ENCODE measurements around the gene STAP2. TPM values are rescaled to one million over a fixed set of nuclear protein-coding genes. Genes with fewer than 3 reads are reported as not detected.

The STAP2 gene, protein sequence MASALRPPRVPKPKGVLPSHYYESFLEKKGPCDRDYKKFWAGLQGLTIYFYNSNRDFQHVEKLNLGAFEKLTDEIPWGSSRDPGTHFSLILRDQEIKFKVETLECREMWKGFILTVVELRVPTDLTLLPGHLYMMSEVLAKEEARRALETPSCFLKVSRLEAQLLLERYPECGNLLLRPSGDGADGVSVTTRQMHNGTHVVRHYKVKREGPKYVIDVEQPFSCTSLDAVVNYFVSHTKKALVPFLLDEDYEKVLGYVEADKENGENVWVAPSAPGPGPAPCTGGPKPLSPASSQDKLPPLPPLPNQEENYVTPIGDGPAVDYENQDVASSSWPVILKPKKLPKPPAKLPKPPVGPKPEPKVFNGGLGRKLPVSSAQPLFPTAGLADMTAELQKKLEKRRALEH
- 2.9 TPM in 1 of 2 replicates, not detected in the other for polyA plus RNA-seq

GRCh38 chr19:4338441-4339355 is at the start of gene STAP2:
Gene STAP2, minus strand, starts transcription at chr19:4338827. Its CDS starts 74 bp downstream, at chr19:4338753.

DNA sequence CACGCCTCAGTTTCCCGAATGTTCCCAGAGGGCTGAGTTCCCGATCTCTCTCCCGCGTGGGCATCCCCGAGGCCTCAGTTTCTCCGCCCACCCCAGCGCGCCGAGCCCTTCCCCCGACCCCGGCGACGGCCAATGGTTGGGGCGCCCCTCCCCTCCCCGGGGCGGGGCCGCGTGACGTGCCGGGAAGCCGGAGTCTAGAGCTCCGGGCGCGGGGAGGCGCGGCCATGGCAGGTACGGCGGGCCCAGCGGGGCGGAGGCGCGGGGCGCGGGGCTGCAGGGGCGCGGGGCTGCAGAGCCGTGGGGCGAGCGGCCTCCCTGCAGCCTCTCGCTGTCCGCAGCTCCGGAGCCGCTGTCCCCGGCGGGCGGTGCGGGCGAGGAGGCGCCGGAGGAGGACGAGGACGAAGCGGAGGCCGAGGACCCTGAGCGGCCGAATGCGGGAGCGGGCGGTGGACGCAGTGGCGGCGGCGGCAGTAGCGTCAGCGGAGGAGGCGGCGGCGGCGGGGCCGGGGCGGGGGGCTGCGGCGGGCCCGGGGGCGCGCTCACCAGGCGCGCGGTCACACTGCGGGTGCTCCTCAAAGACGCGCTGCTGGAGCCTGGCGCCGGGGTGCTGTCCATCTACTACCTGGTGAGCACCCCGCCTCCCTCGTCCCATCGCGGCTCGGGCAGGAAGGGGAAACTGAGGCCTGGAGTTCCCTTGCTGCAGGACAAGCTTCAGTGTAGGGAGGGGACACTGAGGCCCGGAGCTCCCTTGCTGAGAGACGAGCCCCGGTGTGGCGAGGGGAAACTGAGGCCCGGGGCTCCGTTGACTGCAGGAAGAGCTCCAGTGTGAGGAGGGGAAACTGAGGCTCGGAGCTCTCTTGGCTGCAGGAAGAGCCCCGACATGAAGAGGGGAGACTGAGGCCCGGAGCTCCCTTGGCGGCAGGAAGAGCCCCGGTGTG is 5.0 kb upstream of the STAP2 start, which contains the start of gene MPND:
TSS of gene MPND (plus strand) at position 193 of the 938 bp plus-strand sequence. CDS start at position 225, 32 bp downstream.

DNA sequence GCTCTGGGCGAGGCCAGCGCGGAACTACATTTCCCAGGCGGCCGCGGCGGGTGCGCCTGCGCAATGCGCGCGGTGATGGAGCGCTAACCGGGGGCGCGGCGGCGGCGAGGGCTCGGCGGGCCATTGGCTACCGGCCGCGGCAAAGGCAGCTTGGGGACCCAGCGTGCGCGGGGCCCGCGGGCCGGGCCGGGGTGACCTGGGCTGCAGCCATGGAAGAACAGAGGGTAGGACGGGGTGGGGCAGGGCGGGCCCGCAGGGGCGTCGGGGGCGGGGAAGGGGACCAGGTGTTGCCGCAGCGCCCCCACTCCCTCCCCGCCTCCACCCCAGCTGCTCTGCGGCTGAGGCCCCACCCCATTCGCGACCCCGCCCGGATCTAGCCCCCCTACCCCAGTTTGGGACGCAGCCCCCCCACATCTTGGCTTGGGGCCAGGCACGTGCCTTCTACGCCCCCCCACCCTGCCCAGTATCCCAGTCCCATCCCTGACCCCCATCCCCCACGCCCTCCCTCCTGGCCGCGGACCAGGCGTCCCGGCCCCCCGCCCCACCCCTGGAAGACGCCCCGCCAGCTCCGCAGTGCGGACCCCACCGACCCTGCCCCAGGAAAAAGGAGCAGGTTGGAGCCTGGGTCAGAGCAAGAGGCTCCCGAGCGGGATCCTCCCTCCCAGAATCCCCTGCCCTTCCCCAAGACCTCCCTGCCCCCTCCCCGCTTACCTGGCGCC is 33.9 kb downstream of the STAP2 start, which contains the start of gene FSD1:
TSS of gene FSD1 (plus strand) at position 61 of the 719 bp plus-strand sequence. CDS start at position 210, 149 bp downstream.

DNA sequence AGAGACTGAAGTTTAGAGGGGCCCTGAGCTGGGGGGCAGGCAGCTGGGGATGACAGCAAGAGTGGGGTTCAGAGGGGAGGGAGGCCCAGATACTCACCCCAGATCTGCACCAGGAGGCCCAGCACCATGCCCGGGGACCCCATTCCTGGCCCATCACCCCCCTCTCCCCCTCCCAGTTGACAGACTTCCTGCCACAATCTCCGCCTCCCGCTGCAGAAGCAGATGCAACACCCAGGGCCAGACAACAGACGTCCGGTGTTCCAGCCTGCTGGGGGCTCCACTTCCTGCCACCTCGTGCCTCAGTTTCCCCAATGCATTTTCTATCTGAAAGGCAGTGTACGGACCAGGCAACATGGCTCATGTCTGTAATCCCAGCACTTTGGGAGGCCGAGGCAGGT is 36.4 kb downstream of the STAP2 start, which contains the start of gene TMIGD2:
TSS of gene TMIGD2 (minus strand) at position 147 of the 398 bp plus-strand sequence. CDS start at position 143, 4 bp downstream.

DNA sequence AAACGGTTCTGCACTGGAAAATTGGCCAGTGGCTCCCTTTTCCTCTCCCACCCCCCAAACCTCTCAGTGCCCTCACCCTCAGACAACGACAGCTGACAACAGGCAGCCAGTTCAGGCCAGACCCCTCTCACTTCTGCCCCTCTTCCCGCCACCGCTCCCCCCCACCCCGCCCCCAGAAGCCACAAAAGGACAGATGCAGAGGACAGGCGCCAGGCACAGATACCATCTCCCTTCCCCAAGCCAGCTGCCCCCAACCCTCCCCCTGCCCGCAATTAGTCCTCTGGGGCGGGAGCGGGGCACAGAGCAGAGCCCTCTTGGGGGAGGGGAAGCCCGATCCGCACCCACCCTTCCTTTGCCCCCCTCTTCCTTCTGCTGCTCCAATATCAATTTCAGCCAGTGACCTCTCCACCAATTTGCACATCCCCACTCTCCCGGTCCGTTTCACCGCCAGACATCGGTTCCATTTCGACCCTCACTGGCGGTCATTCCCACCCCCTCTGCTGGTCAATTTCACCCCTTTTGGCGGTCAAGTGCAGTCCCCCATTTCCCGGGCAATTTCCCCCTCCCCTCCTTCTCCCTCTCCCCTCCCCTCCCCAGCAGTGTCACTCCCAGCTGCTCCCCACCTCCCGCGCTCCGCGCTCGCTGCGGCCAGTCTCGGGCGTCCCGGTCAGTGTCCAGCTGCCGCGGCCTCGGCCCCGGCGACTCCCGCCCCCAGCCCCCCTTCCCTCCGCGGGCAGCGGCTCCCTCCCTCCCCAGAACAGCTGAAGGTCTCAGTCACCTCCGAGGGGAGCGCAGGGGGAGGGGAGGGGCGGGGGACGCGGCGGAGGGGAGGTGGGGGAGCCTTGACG is 60.0 kb downstream of the STAP2 start, which contains the start of gene SHD:
TSS of gene SHD (plus strand) at position 848 of the 848 bp plus-strand sequence. CDS start 798 bp downstream, outside the sequence.

Other genes starting within 250 kb of the STAP2 start
- 7.0 and 11.9 TPM in 2 replicates for gene MAP2K2, start 214.7 kb downstream of the STAP2 start, polyA plus RNA-seq
- gene CREB3L3, start 185.2 kb downstream of the STAP2 start, polyA plus RNA-seq: not detected in 2 replicates
- 3.3 TPM in 1 of 2 replicates, not detected in the other for gene SIRT6, start 156.3 kb downstream of the STAP2 start, polyA plus RNA-seq
- 0.25 and 1.1 TPM in 2 replicates for gene ANKRD24, start 156.1 kb downstream of the STAP2 start, polyA plus RNA-seq
- not detected in 2 replicates for gene EBI3, start 109.3 kb downstream of the STAP2 start, polyA plus RNA-seq
- gene YJU2, start 91.7 kb downstream of the STAP2 start, polyA plus RNA-seq: 0.62 and 2.3 TPM in 2 replicates
- gene SHD, start 59.6 kb downstream of the STAP2 start, polyA plus RNA-seq: 12.3 TPM in 1 of 2 replicates, not detected in the other
- not detected in 2 replicates for gene TMIGD2, start 36.4 kb downstream of the STAP2 start, polyA plus RNA-seq
- 4.8 and 7.1 TPM in 2 replicates for gene FSD1, start 34.2 kb downstream of the STAP2 start, polyA plus RNA-seq
- gene MPND, start 4.7 kb upstream of the STAP2 start, polyA plus RNA-seq: 2.7 and 4.7 TPM in 2 replicates
- 1.6 and 2.8 TPM in 2 replicates for gene SH3GL1, start 61.7 kb upstream of the STAP2 start, polyA plus RNA-seq
- gene CHAF1A, start 63.8 kb upstream of the STAP2 start, polyA plus RNA-seq: 0.75 and 2.4 TPM in 2 replicates
- 12.1 and 14.0 TPM in 2 replicates for gene UBXN6, start 119.0 kb upstream of the STAP2 start, polyA plus RNA-seq
- 1.7 and 3.8 TPM in 2 replicates for gene HDGFL2, start 133.5 kb upstream of the STAP2 start, polyA plus RNA-seq
- not detected in 2 replicates for gene PLIN4, start 179.7 kb upstream of the STAP2 start, polyA plus RNA-seq
- gene PLIN5, start 196.4 kb upstream of the STAP2 start, polyA plus RNA-seq: 0.75 and 0.87 TPM in 2 replicates
- gene LRG1, start 201.2 kb upstream of the STAP2 start, polyA plus RNA-seq: not detected in 2 replicates
- gene SEMA6B, start 220.9 kb upstream of the STAP2 start, polyA plus RNA-seq: 1.0 and 1.1 TPM in 2 replicates

All from Purkinje cell (primary cell).